H9 (cell line): Measurements from ENCODE around the gene KRT6C. TPM values are rescaled to one million over a fixed set of nuclear protein-coding genes. Genes with fewer than 3 reads are reported as not detected.

Experiments used
- DNase-seq: peaks from one replicate; pipeline ENCODE4 v3.0.0-alpha.2; 2017
- H2AFZ ChIP-seq: one replicate; pipeline ENCODE4 v1.6.1; 2013; ENCODE audit warnings: mild to moderate bottlenecking, low read length, control low read depth, moderate library complexity
- H2AK5ac ChIP-seq: 2 replicates; pipeline ENCODE4 v1.6.1; 2013; ENCODE audit warnings: low read length, control low read depth, mixed read lengths; ENCODE audit not compliant: insufficient read length
- H2BK120ac ChIP-seq: one replicate; pipeline ENCODE4 v1.6.1; 2013; ENCODE audit warnings: low read depth, mild to moderate bottlenecking, low read length, control low read depth, inconsistent platforms; ENCODE audit not compliant: poor library complexity, severe bottlenecking
- H2BK12ac ChIP-seq: 2 replicates; pipeline ENCODE4 v1.6.1; 2013; ENCODE audit warnings: low read length, control low read depth, mixed read lengths, low read depth; ENCODE audit not compliant: insufficient read length
- H2BK15ac ChIP-seq: 2 replicates; pipeline ENCODE4 v1.6.1; 2013; ENCODE audit warnings: low read depth, low read length, control low read depth
- H2BK20ac ChIP-seq: one replicate; pipeline ENCODE4 v1.6.1; 2013; ENCODE audit warnings: low read depth, mild to moderate bottlenecking, low read length, control low read depth, inconsistent platforms; ENCODE audit not compliant: poor library complexity, severe bottlenecking
- H2BK5ac ChIP-seq: 2 replicates; pipeline ENCODE4 v1.6.1; 2013; ENCODE audit warnings: low read length, control low read depth, mixed read lengths; ENCODE audit not compliant: insufficient read length
- H3K14ac ChIP-seq: 2 replicates; pipeline ENCODE4 v1.6.1; 2013; ENCODE audit warnings: low read length, control low read depth; ENCODE audit not compliant: insufficient read depth
- H3K18ac ChIP-seq: 2 replicates; pipeline ENCODE4 v1.6.1; 2013; ENCODE audit warnings: low read depth, mild to moderate bottlenecking, mixed read lengths, low read length, control low read depth; ENCODE audit not compliant: insufficient read length
- H3K23ac ChIP-seq: 2 replicates; pipeline ENCODE4 v1.6.1; 2013; ENCODE audit warnings: low read length, control low read depth, mixed read lengths, low read depth; ENCODE audit not compliant: insufficient read length
- H3K23me2 ChIP-seq: 2 replicates; pipeline ENCODE4 v1.6.1; 2013; ENCODE audit warnings: low read depth, mild to moderate bottlenecking, mixed read lengths, low read length, control low read depth; ENCODE audit not compliant: insufficient read length, poor library complexity, severe bottlenecking
- H3K27ac ChIP-seq: 2 replicates; pipeline ENCODE4 v1.5.1; 2013; ENCODE audit warnings: low read length, control low read depth, mixed read lengths, low read depth; ENCODE audit not compliant: insufficient read length
- H3K27me3 ChIP-seq: 2 replicates; pipeline ENCODE4 v1.6.1; 2013; ENCODE audit warnings: low read length, control low read depth, inconsistent platforms; ENCODE audit not compliant: insufficient read depth
- H3K4ac ChIP-seq: 2 replicates; pipeline ENCODE4 v1.6.1; 2013; ENCODE audit warnings: low read depth, mild to moderate bottlenecking, control low read depth, inconsistent platforms, low read length, moderate library complexity
- H3K4me1 ChIP-seq: 2 replicates; pipeline ENCODE4 v1.6.1; 2013; ENCODE audit warnings: low read length, control low read depth, inconsistent platforms; ENCODE audit not compliant: insufficient read depth
- H3K4me2 ChIP-seq: 2 replicates; pipeline ENCODE4 v1.6.1; 2013; ENCODE audit warnings: low read length, control low read depth, mixed read lengths; ENCODE audit not compliant: insufficient read length, insufficient read depth
- H3K56ac ChIP-seq: 2 replicates; pipeline ENCODE4 v1.6.1; 2013; ENCODE audit warnings: low read depth, mild to moderate bottlenecking, mixed read lengths, low read length, control low read depth; ENCODE audit not compliant: insufficient read length
- H3K79me1 ChIP-seq: 2 replicates; pipeline ENCODE4 v1.6.1; 2013; ENCODE audit warnings: low read depth, mild to moderate bottlenecking, moderate library complexity, low read length, control low read depth, inconsistent platforms; ENCODE audit not compliant: insufficient read depth, poor library complexity, severe bottlenecking
- H3K79me2 ChIP-seq: 2 replicates; pipeline ENCODE4 v1.6.1; 2013; ENCODE audit warnings: low read length, control low read depth, inconsistent platforms; ENCODE audit not compliant: insufficient read depth
- H3K9ac ChIP-seq: 2 replicates; pipeline ENCODE4 v1.6.1; 2013; ENCODE audit warnings: low read length, control low read depth, mixed read lengths; ENCODE audit not compliant: insufficient read length; ENCODE audit errors: extremely low read depth
- H3K9me3 ChIP-seq: one replicate; pipeline ENCODE4 v1.6.1; 2013; ENCODE audit warnings: low read depth, low read length, inconsistent platforms; ENCODE audit not compliant: control insufficient read depth
- H3T11ph ChIP-seq: one replicate; pipeline ENCODE4 v1.6.1; 2013; ENCODE audit warnings: mild to moderate bottlenecking, low read length, control low read depth, inconsistent platforms
- H4K20me1 ChIP-seq: one replicate; pipeline ENCODE4 v1.6.1; 2013; ENCODE audit not compliant: control insufficient read depth, insufficient read length, insufficient read depth
- H4K5ac ChIP-seq: 2 replicates; pipeline ENCODE4 v1.6.1; 2013; ENCODE audit warnings: low read depth, mild to moderate bottlenecking, mixed read lengths, low read length, control low read depth; ENCODE audit not compliant: insufficient read length
- H4K8ac ChIP-seq: replicated peaks from 2 replicates; pipeline ENCODE4 v1.6.1; 2013; ENCODE audit warnings: low read length, control low read depth, mixed read lengths, low read depth; ENCODE audit not compliant: insufficient read length
- H4K91ac ChIP-seq: 2 replicates; pipeline ENCODE4 v1.6.1; 2013; ENCODE audit warnings: low read depth, mild to moderate bottlenecking, moderate library complexity, mixed read lengths, low read length, control low read depth; ENCODE audit not compliant: insufficient read length
- H3K27ac Mint-ChIP-seq, 3 experiments: 2 replicates in 2 of 3; 3 replicates in 1 of 3; pipeline ENCODE4 v1.8.0; 2020 to 2021; ENCODE audit warnings: mixed read lengths in 3 of 3, mild to moderate bottlenecking in 1 of 3, moderate library complexity in 1 of 3
- H3K27me3 Mint-ChIP-seq: 2 replicates; pipeline ENCODE4 v1.8.0; 2021; ENCODE audit warnings: low read depth, mild to moderate bottlenecking, moderate library complexity, mixed read lengths
- H3K36me3 Mint-ChIP-seq, 3 experiments: 2 replicates in 2 of 3; 3 replicates in 1 of 3; pipeline ENCODE4 v1.8.0; 2020 to 2021; ENCODE audit warnings: low read depth in 3 of 3, mixed read lengths in 3 of 3; ENCODE audit not compliant: insufficient read depth in 1 of 3
- H3K4me1 Mint-ChIP-seq, 2 experiments: 2 replicates each; pipeline ENCODE4 v1.8.0; 2020; ENCODE audit warnings: mixed read lengths in 2 of 2
- H3K4me3 Mint-ChIP-seq, 2 experiments: 2 replicates in 1 of 2; 3 replicates in 1 of 2; pipeline ENCODE4 v1.8.0; 2020 to 2021; ENCODE audit warnings: mild to moderate bottlenecking in 2 of 2, mixed read lengths in 2 of 2, moderate library complexity in 1 of 2
- H3K9me3 Mint-ChIP-seq, 2 experiments: 2 replicates in 1 of 2; 3 replicates in 1 of 2; pipeline ENCODE4 v1.8.0; 2020; ENCODE audit warnings: mild to moderate bottlenecking in 2 of 2, mixed read lengths in 2 of 2, moderate library complexity in 1 of 2
- whole genome bisulfite sequencing: extraction: QIAGEN DNeasy Blood & Tissue Kit; methylation state at CpG from one replicate; pipeline ENCODE4 v1.1.7; 2013; ENCODE audit warnings: missing lambda C conversion rate, low lambda C conversion rate, mixed read lengths; ENCODE audit not compliant: insufficient read length; ENCODE audit errors: extremely low coverage; 5-methylcytosine and 5-hydroxymethylcytosine counted together
- total RNA-seq: library from RNA; stranded (reverse); gene quantifications from 2 replicates; pipeline ENCODE4 v1.2.1, GENCODE V29; 2021
- TF ChIP-seq, protein P1 (sequence below): fragments of 200-600 bp; sonication (generic); conservative IDR thresholded peaks from 3 replicates; pipeline ENCODE4 v1.8.0; 2021; ENCODE audit warnings: antibody characterized with exemption, mild to moderate bottlenecking

Gene KRT6C
- total RNA-seq, 1 experiment from 2014 or later, result not detected

- Mint-ChIP-seq H3K27ac (no peak overlapping the region), H3K36me3 (no peaks in the 10 kb centered on the region), H3K9me3 (no peaks in the 10 kb centered on the region), H3K4me3 (no peak overlapping the region), H3K4me1 (peaks cover 20 to 25% of the 10 kb centered on the region in 2 experiments), H3K27me3 (peaks cover 18% of the 10 kb centered on the region)
- Histone ChIP-seq H3K23ac (no peak overlapping the region), H2AFZ (no peak overlapping the region), H3K79me2 (no peaks in the 10 kb centered on the region), H2BK20ac (no peak overlapping the region), H3K4me2 (no peak overlapping the region), H3K27ac (no peak overlapping the region), H2BK12ac (no peak overlapping the region), H3K14ac (no peak overlapping the region), H3K56ac (no peak overlapping the region), H4K20me1 (no peaks in the 10 kb centered on the region), H4K5ac (no peak overlapping the region), H3K27me3 (peaks cover 3% of the 10 kb centered on the region; the same call in 1 of the 2 replicates), H3K9me3 (no peaks in the 10 kb centered on the region), H2BK15ac (no peak overlapping the region), H3K4ac (no peak overlapping the region), H3K23me2 (no peaks in the 10 kb centered on the region), H4K91ac (no peak overlapping the region), H2AK5ac (no peak overlapping the region), H3K79me1 (no peaks in the 10 kb centered on the region), H3T11ph (no peak overlapping the region), H2BK120ac (no peak overlapping the region), H3K4me1 (0 out of 2 replicates have a peak, but pooled peaks cover 2% of the 10 kb centered on the region), H3K9ac (no peak overlapping the region), H3K18ac (no peak overlapping the region), H4K8ac (no peak overlapping the region), H2BK5ac (no peak overlapping the region)
- TF ChIP-seq, protein P1, sequence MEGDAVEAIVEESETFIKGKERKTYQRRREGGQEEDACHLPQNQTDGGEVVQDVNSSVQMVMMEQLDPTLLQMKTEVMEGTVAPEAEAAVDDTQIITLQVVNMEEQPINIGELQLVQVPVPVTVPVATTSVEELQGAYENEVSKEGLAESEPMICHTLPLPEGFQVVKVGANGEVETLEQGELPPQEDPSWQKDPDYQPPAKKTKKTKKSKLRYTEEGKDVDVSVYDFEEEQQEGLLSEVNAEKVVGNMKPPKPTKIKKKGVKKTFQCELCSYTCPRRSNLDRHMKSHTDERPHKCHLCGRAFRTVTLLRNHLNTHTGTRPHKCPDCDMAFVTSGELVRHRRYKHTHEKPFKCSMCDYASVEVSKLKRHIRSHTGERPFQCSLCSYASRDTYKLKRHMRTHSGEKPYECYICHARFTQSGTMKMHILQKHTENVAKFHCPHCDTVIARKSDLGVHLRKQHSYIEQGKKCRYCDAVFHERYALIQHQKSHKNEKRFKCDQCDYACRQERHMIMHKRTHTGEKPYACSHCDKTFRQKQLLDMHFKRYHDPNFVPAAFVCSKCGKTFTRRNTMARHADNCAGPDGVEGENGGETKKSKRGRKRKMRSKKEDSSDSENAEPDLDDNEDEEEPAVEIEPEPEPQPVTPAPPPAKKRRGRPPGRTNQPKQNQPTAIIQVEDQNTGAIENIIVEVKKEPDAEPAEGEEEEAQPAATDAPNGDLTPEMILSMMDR, result no peak
- no CpG with 5 or more reads among the region's 10 CpGs for WGBS
- no peak for DNase-seq
These were observed 28.7 kb downstream of the KRT6C start for GRCh38 chr12:52444647-52445595.
